Hepatocyte (in vitro differentiated cells): ENCODE data around the gene BCAN.

Experiments
- EZH2 ChIP-seq: fragments of 200-600 bp; sonication (generic); IDR thresholded peaks from 2 replicates; pipeline ENCODE4 v1.6.1; 2016; ENCODE audit warnings: antibody characterized with exemption, mild to moderate bottlenecking, borderline replicate concordance
- TF ChIP-seq, protein P1 (sequence below): fragments of 200-600 bp; sonication (generic); IDR thresholded peaks from 2 replicates; pipeline ENCODE4 v1.5.1; 2016; ENCODE audit warnings: antibody characterized with exemption, mild to moderate bottlenecking; ENCODE audit not compliant: poor library complexity

DNA sequence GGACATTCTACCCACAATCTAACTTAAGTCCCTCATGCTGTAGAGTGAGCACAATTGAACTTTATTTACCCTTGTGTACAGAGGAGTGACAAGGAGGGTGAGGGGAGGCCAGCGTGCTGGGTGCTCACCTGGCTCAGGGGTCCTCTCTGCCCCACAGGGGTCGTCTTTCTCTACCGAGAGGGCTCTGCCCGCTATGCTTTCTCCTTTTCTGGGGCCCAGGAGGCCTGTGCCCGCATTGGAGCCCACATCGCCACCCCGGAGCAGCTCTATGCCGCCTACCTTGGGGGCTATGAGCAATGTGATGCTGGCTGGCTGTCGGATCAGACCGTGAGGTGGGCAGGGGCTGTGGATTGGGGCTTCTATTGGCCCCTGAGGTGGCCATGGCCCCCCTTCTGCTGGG lies 5.4 kb downstream of the BCAN start:
- TF ChIP-seq EZH2, result no peak
- TF ChIP-seq, protein P1, sequence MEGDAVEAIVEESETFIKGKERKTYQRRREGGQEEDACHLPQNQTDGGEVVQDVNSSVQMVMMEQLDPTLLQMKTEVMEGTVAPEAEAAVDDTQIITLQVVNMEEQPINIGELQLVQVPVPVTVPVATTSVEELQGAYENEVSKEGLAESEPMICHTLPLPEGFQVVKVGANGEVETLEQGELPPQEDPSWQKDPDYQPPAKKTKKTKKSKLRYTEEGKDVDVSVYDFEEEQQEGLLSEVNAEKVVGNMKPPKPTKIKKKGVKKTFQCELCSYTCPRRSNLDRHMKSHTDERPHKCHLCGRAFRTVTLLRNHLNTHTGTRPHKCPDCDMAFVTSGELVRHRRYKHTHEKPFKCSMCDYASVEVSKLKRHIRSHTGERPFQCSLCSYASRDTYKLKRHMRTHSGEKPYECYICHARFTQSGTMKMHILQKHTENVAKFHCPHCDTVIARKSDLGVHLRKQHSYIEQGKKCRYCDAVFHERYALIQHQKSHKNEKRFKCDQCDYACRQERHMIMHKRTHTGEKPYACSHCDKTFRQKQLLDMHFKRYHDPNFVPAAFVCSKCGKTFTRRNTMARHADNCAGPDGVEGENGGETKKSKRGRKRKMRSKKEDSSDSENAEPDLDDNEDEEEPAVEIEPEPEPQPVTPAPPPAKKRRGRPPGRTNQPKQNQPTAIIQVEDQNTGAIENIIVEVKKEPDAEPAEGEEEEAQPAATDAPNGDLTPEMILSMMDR, result no peak
